ENCODE measurements around the gene HOXB3. TPM values are rescaled to one million over a fixed set of nuclear protein-coding genes. Genes with fewer than 3 reads are reported as not detected.

The HOXB3 gene
- total RNA-seq, 8 experiments from 2014 or later, result 20.6 to 111 (median 52.1) TPM

DNA sequence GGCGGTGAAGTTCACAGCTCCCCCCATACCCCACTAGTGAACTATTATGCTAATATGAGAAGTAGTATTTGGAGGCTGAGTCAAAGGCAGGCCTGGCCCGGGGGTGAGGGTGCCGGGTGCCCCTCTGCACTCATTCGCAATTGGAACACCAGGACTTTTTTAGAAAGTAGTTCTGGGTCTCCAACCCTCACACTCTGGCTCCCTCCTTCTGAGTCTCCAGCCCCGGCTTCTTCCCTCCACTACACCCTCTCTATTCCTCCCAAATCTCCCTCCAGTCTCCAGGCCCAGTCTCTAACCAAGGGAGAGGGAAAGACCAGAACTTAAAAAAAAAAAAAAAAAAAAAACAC, 33.8 kb downstream of the HOXB3 start:
- Histone ChIP-seq H3K27ac (peak overlapping the region; percentile 84 to 93), H3K4me1 (replicated peaks in 1 of 2) (peaks cover 81 to 87% of the 10 kb centered on the region in 2 donors), H3K4me3 (peak overlapping the region; percentile 30 to 44 (median 39))
- peak in 2 of 8 experiments; percentile 3 for ATAC-seq (replicated peaks in 6 of 8)
- 0 to 71% (median 20%) methylated on average over 1 to 3 of the region's 5 CpGs; no CpG with 5 or more reads in 5 of the 10 experiments for WGBS, 10 experiments
- in situ Hi-C loops (cut with MboI; ENCODE audit: low pct_unique_long_range_greater_than_20kb in 2 of 9, low sequenced_read_pairs in 9 of 9, unreplicated experiment in 9 of 9), result no loop called here

DNA sequence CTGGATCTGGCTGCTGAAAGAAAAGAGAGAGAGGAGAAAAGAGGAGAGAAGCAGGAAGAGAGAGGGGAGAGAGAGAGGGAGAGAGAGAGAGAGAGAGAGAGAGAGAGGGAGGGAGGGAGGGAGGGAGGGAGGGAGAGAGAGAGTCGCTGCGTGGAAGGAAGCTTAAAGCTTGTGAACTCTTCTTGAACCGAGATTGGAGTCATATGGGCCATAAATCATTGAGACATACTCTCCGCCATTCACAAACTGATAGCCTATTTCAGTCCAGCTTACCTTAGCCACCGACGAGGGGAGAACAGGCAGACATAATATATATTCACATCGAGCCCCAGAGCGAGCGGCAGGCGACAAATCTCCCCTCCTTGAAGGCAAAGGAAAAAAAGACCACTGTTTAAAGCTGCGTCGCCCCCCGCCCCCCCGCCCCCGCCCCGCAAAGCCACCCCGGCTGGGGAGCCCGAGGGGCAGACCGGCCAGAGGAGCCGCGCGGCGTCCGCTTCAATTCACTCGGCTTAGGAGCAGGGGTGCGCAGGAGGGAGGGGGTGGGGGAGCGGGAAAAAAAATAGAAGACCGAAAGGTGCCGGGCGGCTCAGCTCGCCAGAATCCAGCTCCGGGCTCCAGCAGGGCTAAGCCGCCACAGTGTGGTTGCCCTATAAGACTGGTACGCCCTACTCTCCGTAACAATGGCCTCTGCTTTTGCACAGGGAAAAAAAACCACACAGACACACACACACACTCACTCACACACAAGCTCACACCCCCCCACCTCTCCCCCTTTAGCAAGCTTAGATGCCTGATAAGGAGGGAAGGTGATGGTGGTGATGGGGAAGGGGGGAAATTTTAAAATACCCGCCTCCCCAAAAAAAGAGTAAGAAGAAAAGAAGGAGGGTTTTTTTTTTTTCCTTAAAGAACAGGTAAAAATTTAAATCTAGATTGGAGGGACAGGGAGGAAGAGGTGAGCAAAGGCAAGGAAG, 34.5 kb downstream of the HOXB3 start:
- Histone ChIP-seq H3K4me1 (replicated peaks in 1 of 2) (peaks cover 80 to 85% of the 10 kb centered on the region in 2 donors), H3K27ac (peak overlapping the region; percentile 93 to 98), H3K4me3 (peak overlapping the region; percentile 30 to 44 (median 39))
- in situ Hi-C loops (cut with MboI; ENCODE audit: low pct_unique_long_range_greater_than_20kb in 2 of 9, low sequenced_read_pairs in 9 of 9, unreplicated experiment in 9 of 9), result no loop called here
- peak; percentile 49 to 79 (median 70) for ATAC-seq (replicated peaks in 6 of 8)
- 0 to 100% (median 30%) methylated on average over 1 to 2 of the region's 36 CpGs; no CpG with 5 or more reads in 6 of the 10 experiments for WGBS, 10 experiments

GRCh38 chr17:48554412-48555257, 35.4 kb downstream of the HOXB3 start:
- Histone ChIP-seq H3K27ac (peak overlapping the region; percentile 93 to 98), H3K4me1 (replicated peaks in 1 of 2) (peaks cover 80 to 85% of the 10 kb centered on the region in 2 donors), H3K4me3 (peak overlapping the region; percentile 30 to 44 (median 39))
- in situ Hi-C loops (cut with MboI; ENCODE audit: low pct_unique_long_range_greater_than_20kb in 2 of 9, low sequenced_read_pairs in 9 of 9, unreplicated experiment in 9 of 9), result no loop called here
- 0 to 40% (median 8%) methylated on average over 2 to 30 of the region's 44 CpGs; no CpG with 5 or more reads in 3 of the 10 experiments for WGBS, 10 experiments
- ATAC-seq (replicated peaks in 6 of 8), result no peak

- Histone ChIP-seq H3K4me3 (peak overlapping the region; percentile 30 to 44 (median 39)), H3K4me1 (replicated peaks in 1 of 2) (peaks cover 79 to 85% of the 10 kb centered on the region in 2 donors), H3K27ac (peak overlapping the region; percentile 93 to 98)
- in situ Hi-C loops (cut with MboI; ENCODE audit: low pct_unique_long_range_greater_than_20kb in 2 of 9, low sequenced_read_pairs in 9 of 9, unreplicated experiment in 9 of 9), result no loop called here
- 0 to 86% (median 0%) methylated on average over 1 of the region's 1 CpG; no CpG with 5 or more reads in 1 of the 10 experiments for WGBS, 10 experiments
- no peak for ATAC-seq (replicated peaks in 6 of 8)
Observed at GRCh38 chr17:48553826-48554225, 36.2 kb downstream of the HOXB3 start.

DNA sequence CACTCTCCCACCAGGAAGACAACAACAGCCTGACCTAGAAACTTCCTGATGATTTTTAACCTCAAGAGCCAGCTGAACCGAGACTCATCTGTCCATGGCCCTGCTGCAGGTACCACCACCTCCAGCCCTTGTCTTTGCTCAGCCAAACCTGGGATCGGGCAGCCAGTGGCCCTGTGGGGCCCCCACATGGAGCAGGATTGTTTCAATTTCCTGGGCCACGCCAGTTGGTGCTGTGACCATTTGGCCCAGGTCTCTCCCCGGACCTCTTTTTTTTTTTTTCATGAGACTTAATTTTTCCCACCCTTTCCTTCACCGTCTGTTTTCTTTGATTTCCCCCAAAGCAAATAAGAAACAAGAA, 36.9 kb downstream of the HOXB3 start:
- peak overlapping the region; percentile 61 to 98 for H3K27ac ChIP-seq
- ATAC-seq (replicated peaks in 6 of 8), result no peak
- in situ Hi-C loops (cut with MboI; ENCODE audit: low pct_unique_long_range_greater_than_20kb in 2 of 9, low sequenced_read_pairs in 9 of 9, unreplicated experiment in 9 of 9), result no loop called here
- peaks cover 77 to 85% of the 10 kb centered on the region in 2 donors for H3K4me1 ChIP-seq (replicated peaks in 1 of 2)
- WGBS, 10 experiments, result 0 to 72% (median 29%) methylated on average over 1 to 5 of the region's 5 CpGs
- H3K4me3 ChIP-seq, result peak overlapping the region; percentile 0 to 39 (median 20)

- Histone ChIP-seq H3K4me1 (replicated peaks in 1 of 2) (peaks cover 73 to 85% of the 10 kb centered on the region in 2 donors), H3K4me3 (peak overlapping the region; percentile 0 to 56 (median 20)), H3K27ac (peak overlapping the region; percentile 61 to 98)
- 0 to 67% (median 10%) methylated on average over 1 to 4 of the region's 11 CpGs; no CpG with 5 or more reads in 6 of the 10 experiments for WGBS, 10 experiments
- in situ Hi-C loops (cut with MboI; ENCODE audit: low pct_unique_long_range_greater_than_20kb in 2 of 9, low sequenced_read_pairs in 9 of 9, unreplicated experiment in 9 of 9), result no loop called here
- peak in 2 of 8 experiments; percentile 1 to 3 for ATAC-seq (replicated peaks in 6 of 8)
Observed at GRCh38 chr17:48552466-48553189, 37.4 kb downstream of the HOXB3 start.

- H3K4me1 ChIP-seq (replicated peaks in 1 of 2), result peaks cover 73 to 85% of the 10 kb centered on the region in 2 donors
- ATAC-seq (replicated peaks in 6 of 8), result peak in 5 of 8 experiments; percentile 4 to 13 (median 8)
- peak overlapping the region; percentile 3 to 56 (median 21) for H3K4me3 ChIP-seq
- H3K27ac ChIP-seq, result peak overlapping the region; percentile 56 to 98
- in situ Hi-C loops (cut with MboI; ENCODE audit: low pct_unique_long_range_greater_than_20kb in 2 of 9, low sequenced_read_pairs in 9 of 9, unreplicated experiment in 9 of 9), result no loop called here
- 24% methylated on average over 6 of the region's 47 CpGs; no CpG with 5 or more reads in 9 of the 10 experiments for WGBS, 10 experiments
Observed at GRCh38 chr17:48551596-48552465, 38.2 kb downstream of the HOXB3 start.

- Histone ChIP-seq H3K4me3 (peak overlapping the region; percentile 3 to 56 (median 21)), H3K4me1 (replicated peaks in 1 of 2) (peaks cover 76 to 85% of the 10 kb centered on the region in 2 donors), H3K27ac (peak overlapping the region; percentile 79 to 98)
- peak in 5 of 8 experiments; percentile 31 to 57 (median 42) for ATAC-seq (replicated peaks in 6 of 8)
- 0 to 100% methylated on average over 1 of the region's 19 CpGs; no CpG with 5 or more reads in 8 of the 10 experiments for WGBS, 10 experiments
- in situ Hi-C loops (cut with MboI; ENCODE audit: low pct_unique_long_range_greater_than_20kb in 2 of 9, low sequenced_read_pairs in 9 of 9, unreplicated experiment in 9 of 9), result no loop called here
Observed at GRCh38 chr17:48551214-48551555, 38.9 kb downstream of the HOXB3 start.

DNA sequence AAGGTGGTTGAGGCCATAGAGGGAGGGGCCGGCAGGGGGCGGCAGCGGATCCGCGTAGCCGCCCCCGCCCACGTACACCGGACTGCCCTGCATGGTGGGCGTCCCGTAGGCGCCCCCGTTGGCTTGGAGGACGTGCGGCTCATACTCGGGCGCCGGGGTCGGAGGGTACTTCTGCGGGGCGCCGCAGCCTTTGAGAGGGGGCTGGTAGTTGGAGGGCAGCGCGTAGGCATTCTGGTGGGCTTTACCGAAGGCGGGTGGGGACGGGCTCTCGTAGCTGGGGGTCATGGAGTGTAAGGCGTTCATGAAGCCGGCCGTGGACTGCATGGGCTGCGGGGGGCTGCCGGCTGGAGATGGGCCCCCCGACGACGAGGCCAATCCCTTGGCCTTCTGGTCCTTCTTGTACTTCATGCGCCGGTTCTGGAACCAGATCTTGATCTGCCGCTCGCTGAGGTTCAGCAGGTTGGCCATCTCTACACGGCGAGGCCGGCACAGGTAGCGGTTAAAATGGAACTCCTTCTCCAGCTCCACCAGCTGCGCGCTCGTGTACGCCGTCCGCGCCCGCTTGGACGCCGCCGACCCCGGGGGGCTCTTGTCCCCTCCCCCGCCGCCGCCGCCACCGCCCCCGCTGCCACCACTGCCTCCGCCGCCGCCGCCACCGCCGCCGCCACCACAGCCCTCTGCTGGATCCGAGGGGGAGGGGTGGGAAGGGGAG, 39.4 kb downstream of the HOXB3 start:
- H3K4me3 ChIP-seq, result peak overlapping the region; percentile 3 to 56 (median 21)
- peak overlapping the region; percentile 79 to 98 for H3K27ac ChIP-seq
- 0 to 100% (median 7%) methylated on average over 1 to 3 of the region's 70 CpGs; no CpG with 5 or more reads in 7 of the 10 experiments for WGBS, 10 experiments
- H3K4me1 ChIP-seq (replicated peaks in 1 of 2), result peaks cover 80 to 88% of the 10 kb centered on the region in 2 donors
- peak in 5 of 8 experiments; percentile 1 to 31 (median 18) for ATAC-seq (replicated peaks in 6 of 8)
- in situ Hi-C loops (cut with MboI; ENCODE audit: low pct_unique_long_range_greater_than_20kb in 2 of 9, low sequenced_read_pairs in 9 of 9, unreplicated experiment in 9 of 9), result no loop called here

DNA sequence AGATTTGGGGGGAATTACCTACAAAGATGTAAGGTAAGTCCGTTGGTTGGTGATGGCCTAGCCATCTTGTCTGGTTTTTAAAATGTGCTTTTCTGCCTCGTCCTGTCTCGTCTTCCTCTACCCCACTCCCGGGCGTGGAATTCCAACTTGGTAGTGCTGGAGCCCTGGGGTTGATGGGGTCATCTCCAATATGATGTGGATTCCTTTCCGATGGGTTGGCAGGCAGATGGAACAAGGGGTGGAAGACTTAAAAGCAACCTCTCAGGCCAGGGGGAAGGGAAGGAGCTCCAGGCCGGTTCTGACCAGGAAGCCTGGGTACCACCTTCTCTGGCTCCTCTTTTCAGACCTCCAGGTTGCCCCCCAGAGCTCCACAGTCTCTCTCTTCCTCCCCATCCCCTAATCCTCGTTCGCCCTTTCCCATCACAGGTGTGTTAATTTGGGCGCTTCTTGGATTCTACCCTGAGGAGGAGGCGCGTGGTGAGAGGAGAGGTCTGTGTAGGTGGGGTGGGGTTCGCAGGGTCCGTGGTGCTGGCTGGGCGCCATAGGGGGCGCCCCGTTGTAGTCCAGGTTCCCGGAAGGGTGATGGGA, 40.0 kb downstream of the HOXB3 start:
- 30 to 100% (median 50%) methylated on average over 1 to 11 of the region's 18 CpGs; no CpG with 5 or more reads in 3 of the 10 experiments for WGBS, 10 experiments
- Histone ChIP-seq H3K4me1 (replicated peaks in 1 of 2) (peaks cover 86 to 94% of the 10 kb centered on the region in 2 donors), H3K4me3 (peak overlapping the region; percentile 3 to 56 (median 21)), H3K27ac (peak overlapping the region; percentile 79 to 98)
- in situ Hi-C loops (cut with MboI; ENCODE audit: low pct_unique_long_range_greater_than_20kb in 2 of 9, low sequenced_read_pairs in 9 of 9, unreplicated experiment in 9 of 9), result no loop called here
- ATAC-seq (replicated peaks in 6 of 8), result no peak

DNA sequence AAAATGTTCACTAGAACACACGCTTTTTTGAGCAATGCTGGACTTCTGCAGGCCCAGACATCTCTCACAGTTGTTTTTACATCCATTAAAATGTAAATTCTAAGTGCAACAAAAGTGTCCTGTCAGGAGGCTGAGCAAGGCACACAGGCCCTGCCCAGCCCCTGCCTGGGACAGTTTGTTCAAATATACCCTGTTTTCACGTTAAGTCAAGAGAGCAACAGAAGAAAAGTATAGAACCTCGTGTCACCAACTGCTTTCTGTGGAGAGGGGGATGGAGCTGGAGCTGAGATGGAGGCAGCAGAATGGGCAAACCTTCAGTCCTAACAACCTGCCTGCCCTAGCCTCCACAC, 40.8 kb downstream of the HOXB3 start:
- in situ Hi-C loops (cut with MboI; ENCODE audit: low pct_unique_long_range_greater_than_20kb in 2 of 9, low sequenced_read_pairs in 9 of 9, unreplicated experiment in 9 of 9), result no loop called here
- ATAC-seq (replicated peaks in 6 of 8), result peak in 4 of 8 experiments; percentile 1 to 5 (median 4)
- 4 to 63% (median 24%) methylated on average over 1 to 3 of the region's 3 CpGs; no CpG with 5 or more reads in 4 of the 10 experiments for WGBS, 10 experiments
- Histone ChIP-seq H3K4me1 (replicated peaks in 1 of 2) (peaks cover 84 to 90% of the 10 kb centered on the region in 2 donors), H3K27ac (peak overlapping the region; percentile 79 to 98), H3K4me3 (peak overlapping the region in 3 of 5 donors; percentile 6 to 56 (median 31))

Data from motor neuron (in vitro differentiated cells).